Progenitor cell of endocrine pancreas (in vitro differentiated cells): ENCODE data around the gene HTR1D. TPM values are rescaled to one million over a fixed set of nuclear protein-coding genes. Genes with fewer than 3 reads are reported as not detected.

ENCODE experiments used
- DNase-seq: peaks from one replicate; pipeline ENCODE4 v3.0.0; 2021; ENCODE audit warnings: low spot score; ENCODE audit not compliant: unreplicated experiment
- H3K27ac Mint-ChIP-seq: 2 replicates; pipeline ENCODE4 v1.8.0; 2021; ENCODE audit warnings: mild to moderate bottlenecking, moderate library complexity, mixed read lengths
- H3K27me3 Mint-ChIP-seq: 2 replicates; pipeline ENCODE4 v1.8.0; 2021; ENCODE audit warnings: mixed read lengths
- H3K36me3 Mint-ChIP-seq: 2 replicates; pipeline ENCODE4 v1.8.0; 2022; ENCODE audit warnings: mixed read lengths; ENCODE audit not compliant: insufficient read depth
- H3K4me1 Mint-ChIP-seq: 2 replicates; pipeline ENCODE4 v1.8.0; 2021; ENCODE audit warnings: low read depth, mixed read lengths
- H3K4me3 Mint-ChIP-seq: 2 replicates; pipeline ENCODE4 v1.8.0; 2021; ENCODE audit warnings: low read depth, mild to moderate bottlenecking, moderate library complexity, mixed read lengths
- H3K9me3 Mint-ChIP-seq: 2 replicates; pipeline ENCODE4 v1.8.0; 2021; ENCODE audit warnings: low read depth, mixed read lengths
- total RNA-seq: library from RNA; stranded (reverse); gene quantifications from 2 replicates; pipeline ENCODE4 v1.2.1, GENCODE V29; 2021
- TF ChIP-seq, protein P1 (sequence below): fragments of 200-600 bp; sonication (generic); IDR thresholded peaks from one replicate; pipeline ENCODE4 v1.5.0; 2021; ENCODE audit warnings: antibody characterized with exemption, mild to moderate bottlenecking; ENCODE audit not compliant: unreplicated experiment

The HTR1D gene
- total RNA-seq, 1 donor from 2014 or later = 0.31 TPM

DNA sequence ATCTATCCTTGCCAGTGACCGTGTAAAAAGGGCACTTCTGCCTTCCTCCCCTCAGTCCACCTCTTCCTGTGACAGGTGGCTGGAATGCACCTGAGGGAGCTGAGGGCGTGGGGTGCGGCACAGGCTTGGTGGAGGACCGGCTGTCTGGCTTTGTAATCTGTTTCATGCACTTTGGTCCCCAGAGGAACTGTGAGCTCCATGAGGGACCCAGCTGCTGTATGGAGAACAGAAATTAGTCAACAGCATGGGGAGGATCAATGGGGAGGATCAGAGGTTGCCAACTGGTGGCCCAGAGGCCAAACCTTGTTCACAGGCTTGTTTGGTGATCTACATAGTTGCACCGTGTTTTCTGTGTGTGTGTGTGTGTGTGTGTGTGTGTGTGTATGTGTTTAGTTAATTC lies 29.7 kb downstream of the HTR1D start:
- Mint-ChIP-seq H3K4me3 (no peak overlapping the region), H3K36me3 (no peaks in the 10 kb centered on the region), H3K27ac (no peak overlapping the region), H3K27me3 (peaks cover 10% of the 10 kb centered on the region), H3K9me3 (no peaks in the 10 kb centered on the region), H3K4me1 (no peaks in the 10 kb centered on the region)
- TF ChIP-seq, protein P1, sequence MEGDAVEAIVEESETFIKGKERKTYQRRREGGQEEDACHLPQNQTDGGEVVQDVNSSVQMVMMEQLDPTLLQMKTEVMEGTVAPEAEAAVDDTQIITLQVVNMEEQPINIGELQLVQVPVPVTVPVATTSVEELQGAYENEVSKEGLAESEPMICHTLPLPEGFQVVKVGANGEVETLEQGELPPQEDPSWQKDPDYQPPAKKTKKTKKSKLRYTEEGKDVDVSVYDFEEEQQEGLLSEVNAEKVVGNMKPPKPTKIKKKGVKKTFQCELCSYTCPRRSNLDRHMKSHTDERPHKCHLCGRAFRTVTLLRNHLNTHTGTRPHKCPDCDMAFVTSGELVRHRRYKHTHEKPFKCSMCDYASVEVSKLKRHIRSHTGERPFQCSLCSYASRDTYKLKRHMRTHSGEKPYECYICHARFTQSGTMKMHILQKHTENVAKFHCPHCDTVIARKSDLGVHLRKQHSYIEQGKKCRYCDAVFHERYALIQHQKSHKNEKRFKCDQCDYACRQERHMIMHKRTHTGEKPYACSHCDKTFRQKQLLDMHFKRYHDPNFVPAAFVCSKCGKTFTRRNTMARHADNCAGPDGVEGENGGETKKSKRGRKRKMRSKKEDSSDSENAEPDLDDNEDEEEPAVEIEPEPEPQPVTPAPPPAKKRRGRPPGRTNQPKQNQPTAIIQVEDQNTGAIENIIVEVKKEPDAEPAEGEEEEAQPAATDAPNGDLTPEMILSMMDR = no peak
- no peak for DNase-seq

DNA sequence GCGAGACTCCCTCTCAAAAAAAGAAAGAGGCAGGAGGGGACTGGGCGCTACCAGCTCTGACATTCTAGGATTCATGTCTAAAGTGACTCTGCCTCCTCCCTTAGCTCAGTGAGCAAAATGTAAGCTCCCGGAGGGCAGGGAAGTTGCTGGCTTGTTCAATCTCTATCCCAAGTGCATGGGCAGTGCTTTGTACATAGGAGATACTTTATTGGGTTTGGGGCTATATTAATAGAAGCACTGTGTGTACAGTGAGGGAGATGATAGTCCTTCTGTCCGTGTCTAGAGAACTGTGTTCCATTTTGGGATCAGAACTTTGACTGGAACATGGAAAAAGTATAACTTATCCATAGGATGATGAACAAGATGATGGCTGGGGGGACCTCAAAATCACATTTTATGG lies 31.9 kb downstream of the HTR1D start:
- no peak overlapping the region for H3K4me3 Mint-ChIP-seq
- no peaks in the 10 kb centered on the region for H3K9me3 Mint-ChIP-seq
- no peak for DNase-seq
- no peaks in the 10 kb centered on the region for H3K36me3 Mint-ChIP-seq
- peaks cover 10% of the 10 kb centered on the region for H3K27me3 Mint-ChIP-seq
- peak overlapping the region; percentile 14 for H3K27ac Mint-ChIP-seq
- TF ChIP-seq, protein P1 = no peak
- H3K4me1 Mint-ChIP-seq = no peaks in the 10 kb centered on the region

DNA sequence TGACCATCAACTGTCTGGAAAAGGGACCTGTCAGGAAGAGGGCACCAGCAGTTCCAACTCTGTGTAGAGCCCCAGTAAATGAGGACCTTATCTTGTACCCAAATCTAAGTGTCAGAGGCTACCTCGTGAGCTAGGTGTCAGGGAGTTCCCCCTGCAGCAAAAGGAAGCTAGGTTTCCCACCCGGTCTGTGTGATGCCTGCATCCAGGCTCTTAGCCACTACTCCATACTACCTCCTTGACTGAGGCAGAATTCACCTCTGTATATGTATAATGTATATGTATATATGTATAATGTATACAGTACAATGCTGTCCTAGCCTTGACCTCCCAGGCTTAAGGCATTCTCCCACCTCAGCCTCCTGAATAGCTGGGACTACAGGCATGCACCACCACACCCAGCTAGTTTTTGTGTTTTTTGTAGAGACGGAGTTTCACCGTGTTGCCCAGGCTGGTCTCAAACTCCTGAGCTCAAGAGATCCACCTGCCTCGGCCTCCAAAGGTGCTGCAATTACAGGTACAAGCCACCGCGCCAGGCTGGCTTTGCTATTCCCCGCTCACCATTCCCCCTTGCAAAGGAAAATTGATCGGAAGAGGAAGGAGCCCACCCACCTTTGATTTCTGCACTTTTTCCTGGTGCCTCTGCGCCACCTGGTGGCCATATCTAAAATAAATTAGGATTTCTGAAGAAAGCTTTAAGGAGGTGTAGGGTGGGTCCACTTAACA lies 32.9 kb downstream of the HTR1D start:
- H3K27me3 Mint-ChIP-seq = peaks cover 15% of the 10 kb centered on the region
- no peaks in the 10 kb centered on the region for H3K36me3 Mint-ChIP-seq
- DNase-seq = peak; percentile 52
- TF ChIP-seq, protein P1 = peak; percentile 80
- H3K4me3 Mint-ChIP-seq = no peak overlapping the region
- H3K27ac Mint-ChIP-seq = no peak overlapping the region
- H3K4me1 Mint-ChIP-seq = no peaks in the 10 kb centered on the region
- no peaks in the 10 kb centered on the region for H3K9me3 Mint-ChIP-seq

DNA sequence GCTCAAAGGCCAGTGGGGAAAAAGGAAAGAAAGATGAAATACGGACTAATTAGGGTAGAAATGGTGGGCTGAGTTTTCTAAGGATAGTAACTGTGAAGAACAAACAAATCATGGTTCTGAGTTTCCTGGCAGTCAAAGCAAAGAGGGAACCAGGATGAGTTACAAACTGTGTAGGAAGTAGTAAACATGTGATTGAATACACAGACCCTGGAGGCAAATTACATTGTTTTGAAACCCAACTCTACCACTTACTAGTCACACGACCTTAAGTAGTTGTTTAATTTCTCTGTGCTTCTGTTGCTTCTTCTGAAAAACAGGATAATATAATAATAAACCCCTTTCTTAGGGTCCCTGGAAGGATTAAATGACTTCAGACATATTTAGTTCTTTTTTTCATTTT lies 37.4 kb downstream of the HTR1D start:
- no peaks in the 10 kb centered on the region for H3K9me3 Mint-ChIP-seq
- no peak for DNase-seq
- no peaks in the 10 kb centered on the region for H3K36me3 Mint-ChIP-seq
- H3K4me3 Mint-ChIP-seq = no peak overlapping the region
- peaks cover 2% of the 10 kb centered on the region for H3K4me1 Mint-ChIP-seq
- peaks cover 43% of the 10 kb centered on the region for H3K27me3 Mint-ChIP-seq
- H3K27ac Mint-ChIP-seq = no peak overlapping the region
- TF ChIP-seq, protein P1 = no peak

DNA sequence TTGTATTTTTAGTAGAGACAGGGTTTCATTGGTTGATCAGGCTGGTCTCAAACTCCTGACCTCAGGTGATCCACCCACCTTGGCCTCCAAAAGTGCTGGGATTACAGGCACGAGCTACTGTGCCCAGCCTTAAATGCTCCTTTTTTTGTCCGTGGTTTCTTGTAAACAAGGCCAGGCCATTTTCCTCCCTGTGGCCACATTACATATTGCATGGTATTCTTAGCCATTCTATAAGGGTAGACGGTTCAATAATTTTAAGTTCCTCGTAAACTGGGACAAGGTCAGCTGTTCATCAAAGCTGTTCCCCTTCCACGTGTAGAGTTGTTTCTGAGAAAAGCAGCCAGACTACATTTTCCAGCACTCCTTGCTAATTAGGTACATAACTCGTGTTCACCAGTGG lies 38.4 kb downstream of the HTR1D start:
- Mint-ChIP-seq H3K36me3 (no peaks in the 10 kb centered on the region), H3K4me3 (no peak overlapping the region), H3K27me3 (peaks cover 46% of the 10 kb centered on the region), H3K4me1 (peaks cover 2% of the 10 kb centered on the region), H3K27ac (no peak overlapping the region), H3K9me3 (no peaks in the 10 kb centered on the region)
- TF ChIP-seq, protein P1 = peak; percentile 47
- no peak for DNase-seq
